Gastrocnemius medialis (tissue), 4 donors: ENCODE data around the gene POLR3E. TPM values are rescaled to one million over a fixed set of nuclear protein-coding genes. Genes with fewer than 3 reads are reported as not detected.

Experiments used
- ATAC-seq, 2 donors: fragments of 150-250 bp; one replicate each; pipeline ENCODE4 v1.9.1; 2016
- DNase-seq, 2 donors: peaks; one replicate each; pipeline ENCODE4 v3.0.0-alpha.2; 2019
- H3K27ac ChIP-seq, 4 donors: fragments of 200-600 bp; sonication (generic); 1 replicate in 1 of 4; 2 replicates in 3 of 4; pipeline ENCODE4 v1.5.1; 2016 to 2018; ENCODE audit warnings: mild to moderate bottlenecking in 2 of 4, moderate library complexity in 1 of 4
- H3K27me3 ChIP-seq, 3 donors: fragments of 200-600 bp; sonication (generic) in 2 of 3; 1 replicate in 1 of 3; 2 replicates in 2 of 3; pipeline versions ENCODE4 v1.5.1 to v1.6.0; 2016 to 2019; ENCODE audit warnings: mild to moderate bottlenecking in 1 of 3, moderate library complexity in 1 of 3
- H3K36me3 ChIP-seq, 2 donors: fragments of 200-600 bp; sonication (generic) in 1 of 2; one replicate each; pipeline ENCODE4 v1.5.1; 2017 to 2018
- H3K4me1 ChIP-seq, 2 donors: fragments of 200-600 bp; sonication (generic) in 1 of 2; one replicate each; pipeline ENCODE4 v1.5.1; 2016 to 2017; ENCODE audit warnings: mild to moderate bottlenecking in 2 of 2
- H3K4me3 ChIP-seq, 4 donors: fragments of 200-600 bp; sonication (generic) in 3 of 4; 1 replicate in 1 of 4; 2 replicates in 3 of 4; pipeline ENCODE4 v1.5.1; 2016 to 2019; ENCODE audit warnings: mild to moderate bottlenecking in 2 of 4
- H3K9me3 ChIP-seq, 3 donors: fragments of 200-600 bp; sonication (generic) in 2 of 3; 1 replicate in 1 of 3; 2 replicates in 2 of 3; pipeline ENCODE4 v1.5.1; 2016 to 2019
- CTCF ChIP-seq, 5 experiments: fragments of 450-650 bp in 3 of 5; fragments of 200-600 bp in 2 of 5; sonication (generic) in 2 of 5; IDR thresholded peaks in 4 of 5; conservative IDR thresholded peaks in 1 of 5; 1 replicate in 4 of 5; 2 replicates in 1 of 5; pipeline ENCODE4 v1.5.1; 2016 to 2019; ENCODE audit warnings: antibody characterized with exemption in 5 of 5, mild to moderate bottlenecking in 3 of 5, moderate library complexity in 3 of 5
- POLR2A ChIP-seq, 2 donors: fragments of 450-650 bp; IDR thresholded peaks; one replicate each; pipeline ENCODE4 v1.6.1; 2017; ENCODE audit warnings: antibody characterized with exemption in 2 of 2, mild to moderate bottlenecking in 2 of 2, moderate library complexity in 2 of 2
- in situ Hi-C, 4 donors: fragments of 200-750 bp; cut with MboI; loops; one replicate each; pipeline versions ENCODE4 v1.15.0 to v1.8.0; 2017; ENCODE audit warnings: low sequenced_read_pairs in 4 of 4
- intact Hi-C: fragments of 100-400 bp; cut with DNase I; formaldehyde crosslinking; loops from one replicate; pipeline ENCODE4 v1.15.1; 2023; ENCODE audit warnings: low total_unique reads
- total RNA-seq, 4 donors: library from RNA; depleted of rRNA; stranded (reverse); fragments of >200 nt; gene quantifications; one replicate each; pipeline versions ENCODE4 v1.1.0 to v1.2.3, GENCODE V29; 2016

POLR3E gene
- total RNA-seq, 4 donors from 2014 or later, result 105 to 182 (median 116) TPM

GRCh38 chr16:22255335-22255734, 41.9 kb upstream of the POLR3E start:
- ATAC-seq (no peak), DNase-seq (no peak)
- Histone ChIP-seq H3K4me3 (no peak overlapping the region), H3K36me3 (peaks cover 2 to 96% of the 10 kb centered on the region in 2 donors), H3K27me3 (no peaks in the 10 kb centered on the region), H3K27ac (no peak overlapping the region), H3K4me1 (no peaks in the 10 kb centered on the region), H3K9me3 (no peaks in the 10 kb centered on the region)
- in situ Hi-C loops (no loop called here), intact Hi-C loops (no loop called here)
- TF ChIP-seq POLR2A (IDR thresholded peaks at IDR 0.05) (no peak), CTCF (IDR thresholded peaks at IDR 0.05 in 4 of 5, conservative IDR thresholded peaks at IDR 0.05 in 1 of 5) (no peak)

DNA sequence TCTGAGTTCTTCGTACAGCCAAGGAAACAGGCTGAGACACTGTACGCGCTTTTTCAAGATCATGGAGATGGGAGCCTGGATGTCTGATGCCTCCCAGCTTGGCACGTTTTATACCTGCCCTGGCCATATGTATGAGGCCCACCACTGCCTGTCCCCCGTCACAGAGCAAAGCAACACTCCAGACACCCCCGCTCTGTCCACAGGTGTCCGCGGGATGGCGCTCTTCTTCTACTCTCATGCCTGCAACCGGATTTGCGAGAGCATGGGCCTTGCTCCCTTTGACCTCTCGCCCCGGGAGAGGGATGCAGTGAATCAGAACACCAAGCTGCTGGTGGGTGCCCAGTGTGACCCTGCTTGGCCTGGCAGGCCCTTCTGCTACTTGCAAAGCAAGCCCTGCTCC, 39.8 kb upstream of the POLR3E start:
- in situ Hi-C loops (no loop called here), intact Hi-C loops (no loop called here)
- DNase-seq (no peak), ATAC-seq (no peak)
- no peak for TF ChIP-seq POLR2A (IDR thresholded peaks at IDR 0.05)
- no peak for TF ChIP-seq CTCF (IDR thresholded peaks at IDR 0.05 in 4 of 5, conservative IDR thresholded peaks at IDR 0.05 in 1 of 5)
- peaks cover 2 to 86% of the 10 kb centered on the region in 2 donors for H3K36me3 ChIP-seq
- no peak overlapping the region for H3K4me3 ChIP-seq
- no peaks in the 10 kb centered on the region for H3K9me3 ChIP-seq
- H3K27ac ChIP-seq, result no peak overlapping the region
- H3K4me1 ChIP-seq, result no peaks in the 10 kb centered on the region
- H3K27me3 ChIP-seq, result no peaks in the 10 kb centered on the region

DNA sequence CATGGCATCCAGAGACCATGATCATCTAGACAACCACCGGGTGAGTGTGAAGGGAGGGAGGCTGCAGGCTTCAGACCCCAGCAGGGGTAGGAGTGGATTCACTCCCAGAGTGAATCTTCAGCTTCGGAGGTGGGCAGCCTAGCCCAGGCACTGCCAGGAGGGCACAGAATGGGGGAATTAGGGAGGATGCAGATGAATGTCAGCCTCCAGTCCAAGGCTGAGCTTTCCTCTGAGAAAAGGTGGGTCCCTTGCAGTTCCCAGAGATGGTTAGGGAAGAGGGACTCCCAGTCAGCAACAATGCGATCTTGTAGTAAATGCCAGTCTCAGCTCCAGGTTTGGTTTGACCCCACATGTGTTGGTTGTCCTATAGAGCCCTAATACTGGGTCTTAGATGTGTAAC, 36.7 kb upstream of the POLR3E start:
- Histone ChIP-seq H3K4me1 (no peaks in the 10 kb centered on the region), H3K36me3 (peaks cover 2 to 79% of the 10 kb centered on the region in 2 donors), H3K27ac (no peak overlapping the region), H3K4me3 (no peak overlapping the region), H3K27me3 (no peaks in the 10 kb centered on the region), H3K9me3 (no peaks in the 10 kb centered on the region)
- intact Hi-C loops, result no loop called here
- TF ChIP-seq POLR2A (IDR thresholded peaks at IDR 0.05) (no peak), CTCF (IDR thresholded peaks at IDR 0.05 in 4 of 5, conservative IDR thresholded peaks at IDR 0.05 in 1 of 5) (no peak)
- in situ Hi-C loops, result no loop called here
- ATAC-seq (no peak), DNase-seq (no peak)

- H3K9me3 ChIP-seq, result no peaks in the 10 kb centered on the region
- no peaks in the 10 kb centered on the region for H3K27me3 ChIP-seq
- TF ChIP-seq POLR2A (IDR thresholded peaks at IDR 0.05), result no peak
- no peak for TF ChIP-seq CTCF (IDR thresholded peaks at IDR 0.05 in 4 of 5, conservative IDR thresholded peaks at IDR 0.05 in 1 of 5)
- DNase-seq (no peak), ATAC-seq (no peak)
- H3K36me3 ChIP-seq, result peaks cover 2 to 78% of the 10 kb centered on the region in 2 donors
- intact Hi-C loops, result no loop called here
- H3K4me1 ChIP-seq, result peaks cover 1 to 6% of the 10 kb centered on the region in 2 donors
- in situ Hi-C loops, result no loop called here
- no peak overlapping the region for H3K4me3 ChIP-seq
- no peak overlapping the region for H3K27ac ChIP-seq
These were observed 34.7 kb upstream of the POLR3E start for GRCh38 chr16:22262460-22262859.

DNA sequence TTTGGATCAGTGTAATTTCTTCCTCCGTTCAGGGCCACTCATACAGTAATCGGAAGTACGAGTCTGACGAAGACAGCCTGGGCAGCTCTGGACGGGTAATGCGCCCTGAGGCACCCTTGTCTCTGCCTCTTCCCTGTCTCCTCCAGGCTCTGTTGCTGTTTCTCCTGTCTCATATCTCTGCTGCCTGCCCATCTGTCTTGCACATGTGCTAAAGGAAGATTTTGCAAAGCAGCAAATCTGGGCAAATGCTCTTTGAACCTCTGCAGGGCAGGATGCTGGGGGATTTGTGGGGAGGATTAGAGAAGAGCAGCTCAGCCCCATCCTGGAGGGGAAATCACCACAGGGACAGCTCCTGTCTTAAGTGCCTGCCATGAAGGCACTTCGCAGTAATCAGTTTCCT, 32.4 kb upstream of the POLR3E start:
- TF ChIP-seq CTCF (IDR thresholded peaks at IDR 0.05 in 4 of 5, conservative IDR thresholded peaks at IDR 0.05 in 1 of 5) (no peak), POLR2A (IDR thresholded peaks at IDR 0.05) (no peak)
- intact Hi-C loops, result no loop called here
- DNase-seq, result no peak
- no peaks in the 10 kb centered on the region for H3K9me3 ChIP-seq
- no peak overlapping the region for H3K4me3 ChIP-seq
- H3K4me1 ChIP-seq, result peaks cover 7% of the 10 kb centered on the region in 2 donors
- no peak overlapping the region for H3K27ac ChIP-seq
- in situ Hi-C loops, result no loop called here
- ATAC-seq, result no peak
- no peaks in the 10 kb centered on the region for H3K27me3 ChIP-seq
- peaks cover 0 to 71% of the 10 kb centered on the region in 2 donors for H3K36me3 ChIP-seq
